GM19463 (cell line): Measurements from ENCODE around the gene STPG1.

Experiments used
- ATAC-seq: cut with Tn5 transposase; IDR thresholded peaks from one replicate; pipeline ENCODE4 v1.9.1; 2021; ENCODE audit warnings: mild to moderate bottlenecking, moderate library complexity; ENCODE audit not compliant: unreplicated experiment

The STPG1 gene

GRCh38 chr1:24400065-24400464 lies 13.5 kb downstream of the STPG1 start:
- ATAC-seq = no peak

- no peak for ATAC-seq
Measured at GRCh38 chr1:24393892-24394291, 19.7 kb downstream of the STPG1 start.

- ATAC-seq = no peak
Measured at GRCh38 chr1:24392982-24393650, 20.5 kb downstream of the STPG1 start.

- no peak for ATAC-seq
Measured at GRCh38 chr1:24392604-24392946, 21.0 kb downstream of the STPG1 start.

DNA sequence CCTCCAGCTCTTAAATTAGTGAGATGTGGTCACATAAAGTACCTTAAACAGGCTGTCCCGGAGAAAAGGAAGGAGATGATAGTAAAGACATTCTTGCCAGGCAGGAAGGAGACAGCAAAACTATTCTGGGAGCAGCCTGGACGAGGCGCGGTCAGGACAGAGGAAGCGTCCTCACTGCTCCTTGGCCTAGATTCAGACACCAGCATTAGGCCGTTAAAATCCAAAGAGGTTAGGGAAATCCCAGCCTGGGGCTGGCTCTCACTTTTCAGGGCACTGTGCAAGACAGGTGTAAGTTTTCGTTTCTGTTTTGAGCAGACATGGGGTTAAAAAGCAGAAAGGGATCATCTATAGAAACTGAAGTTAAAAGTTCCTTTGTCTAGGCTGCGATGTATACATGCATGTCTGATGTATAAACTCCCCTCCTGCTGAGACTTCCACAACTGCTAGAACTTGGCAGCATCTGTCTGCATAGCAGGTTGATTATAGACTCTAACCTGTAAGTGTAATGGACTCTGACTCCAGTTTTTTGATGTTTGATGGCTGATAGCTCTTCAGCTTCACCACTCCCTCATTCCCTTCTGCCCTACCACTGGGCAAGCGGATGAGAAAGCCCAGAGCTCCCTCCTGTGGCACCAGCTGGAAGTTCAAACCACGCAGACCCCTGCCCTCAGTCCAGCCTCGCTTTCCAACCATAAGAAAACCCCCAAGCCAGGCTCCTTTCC lies 21.5 kb downstream of the STPG1 start:
- peak; percentile 77 for ATAC-seq

DNA sequence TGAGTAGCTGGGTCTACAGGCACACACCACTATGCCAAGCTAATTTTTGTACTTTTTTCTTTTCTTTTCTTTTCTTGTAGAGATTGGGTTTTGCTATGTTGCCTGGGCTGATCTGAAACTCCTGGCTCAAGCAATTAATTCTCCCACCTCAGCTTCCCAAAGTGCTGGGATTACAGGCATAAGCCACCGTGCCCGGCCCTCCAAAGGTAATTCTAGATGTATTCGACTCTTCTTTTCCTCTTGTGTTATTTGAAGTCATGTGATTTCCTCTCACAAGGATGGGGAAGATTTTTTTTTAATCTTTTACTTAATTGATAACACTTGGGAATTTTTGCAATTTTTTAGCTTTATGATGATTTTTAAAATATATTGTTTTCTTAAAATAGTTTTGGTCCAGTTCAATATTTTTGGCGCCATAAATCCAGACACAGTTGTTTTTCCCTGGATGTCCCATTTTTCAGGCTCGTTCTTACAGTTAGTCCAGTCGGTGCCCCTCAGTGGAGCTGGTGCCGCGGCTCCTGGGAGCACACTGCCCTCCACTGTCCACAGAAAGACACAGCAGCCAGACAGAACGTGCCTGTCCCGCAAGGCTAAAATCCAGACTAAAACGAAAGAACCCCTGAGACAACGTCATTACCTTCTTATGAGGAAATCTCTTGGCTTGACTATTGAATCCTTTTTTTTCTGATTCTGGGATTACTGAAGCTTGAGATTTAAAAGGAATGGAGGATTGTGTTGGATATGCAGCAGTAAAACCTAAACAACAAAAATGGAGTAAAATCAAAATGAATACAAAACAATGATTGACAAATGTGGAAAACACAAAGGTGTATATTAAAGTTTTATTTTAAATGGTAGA lies 22.4 kb downstream of the STPG1 start:
- no peak for ATAC-seq

DNA sequence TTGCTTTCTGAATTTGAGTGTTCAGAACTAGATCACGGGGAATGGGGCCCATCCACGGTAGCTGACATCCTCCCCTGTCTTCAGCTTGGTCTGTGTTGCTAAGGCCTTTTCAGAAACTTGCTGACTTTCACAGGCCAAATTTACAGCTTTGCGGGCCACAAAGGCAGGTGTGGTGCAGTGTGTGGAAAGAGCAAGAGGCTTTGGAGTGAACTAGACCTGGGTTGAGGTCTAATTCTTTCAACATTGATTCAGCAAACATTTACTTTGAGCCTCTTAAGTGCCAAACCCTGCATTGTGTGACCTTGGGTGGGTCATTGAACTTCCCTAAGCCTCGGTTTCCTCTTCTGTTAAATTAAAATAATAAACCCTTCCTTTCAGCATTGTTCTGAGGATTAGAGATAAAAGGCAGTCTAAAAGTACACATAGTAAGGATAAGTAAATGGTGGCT lies 24.3 kb downstream of the STPG1 start:
- ATAC-seq = no peak

GRCh38 chr1:24388331-24388885 lies 25.2 kb downstream of the STPG1 start:
- no peak for ATAC-seq

- ATAC-seq = no peak
Measured at GRCh38 chr1:24387636-24388175, 25.9 kb downstream of the STPG1 start.

DNA sequence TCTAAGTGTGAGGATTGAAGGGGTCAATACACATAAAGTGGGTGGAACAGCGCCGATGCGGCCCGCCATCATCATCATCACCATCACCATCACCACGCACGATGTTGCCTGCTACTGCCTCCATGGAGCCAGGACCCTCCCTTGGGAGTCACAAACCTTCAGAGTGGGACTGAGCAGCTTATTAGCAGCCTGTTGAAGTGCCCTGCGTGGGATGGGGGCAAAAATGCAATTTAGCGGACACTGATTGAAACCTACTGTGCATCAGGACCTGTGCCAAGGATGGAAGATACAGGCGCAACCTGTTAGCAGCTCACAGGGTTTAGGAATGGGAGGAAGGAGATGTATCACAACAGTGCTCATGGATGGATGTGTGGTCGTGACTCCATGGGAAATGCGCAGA lies 26.7 kb downstream of the STPG1 start:
- ATAC-seq = no peak

DNA sequence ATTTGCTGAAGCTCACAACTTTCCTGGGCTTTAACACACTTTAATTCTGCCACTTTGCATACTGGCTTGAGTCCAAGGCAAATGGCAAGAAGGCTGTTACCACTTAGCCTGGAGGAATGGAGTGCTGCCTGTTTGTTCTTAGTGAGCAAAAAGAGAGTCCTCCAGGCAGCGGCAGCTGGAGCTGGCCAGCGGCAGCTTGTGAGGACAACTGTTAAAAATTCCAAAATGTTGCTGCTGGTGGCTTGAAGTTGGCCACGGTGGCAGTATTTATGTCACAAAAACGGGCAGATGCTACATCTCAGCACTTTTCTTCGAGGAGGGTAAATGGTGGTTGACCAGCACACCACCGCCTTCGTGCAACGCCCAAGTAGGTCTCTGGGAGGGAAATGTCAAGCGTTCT lies 27.3 kb downstream of the STPG1 start:
- no peak for ATAC-seq

DNA sequence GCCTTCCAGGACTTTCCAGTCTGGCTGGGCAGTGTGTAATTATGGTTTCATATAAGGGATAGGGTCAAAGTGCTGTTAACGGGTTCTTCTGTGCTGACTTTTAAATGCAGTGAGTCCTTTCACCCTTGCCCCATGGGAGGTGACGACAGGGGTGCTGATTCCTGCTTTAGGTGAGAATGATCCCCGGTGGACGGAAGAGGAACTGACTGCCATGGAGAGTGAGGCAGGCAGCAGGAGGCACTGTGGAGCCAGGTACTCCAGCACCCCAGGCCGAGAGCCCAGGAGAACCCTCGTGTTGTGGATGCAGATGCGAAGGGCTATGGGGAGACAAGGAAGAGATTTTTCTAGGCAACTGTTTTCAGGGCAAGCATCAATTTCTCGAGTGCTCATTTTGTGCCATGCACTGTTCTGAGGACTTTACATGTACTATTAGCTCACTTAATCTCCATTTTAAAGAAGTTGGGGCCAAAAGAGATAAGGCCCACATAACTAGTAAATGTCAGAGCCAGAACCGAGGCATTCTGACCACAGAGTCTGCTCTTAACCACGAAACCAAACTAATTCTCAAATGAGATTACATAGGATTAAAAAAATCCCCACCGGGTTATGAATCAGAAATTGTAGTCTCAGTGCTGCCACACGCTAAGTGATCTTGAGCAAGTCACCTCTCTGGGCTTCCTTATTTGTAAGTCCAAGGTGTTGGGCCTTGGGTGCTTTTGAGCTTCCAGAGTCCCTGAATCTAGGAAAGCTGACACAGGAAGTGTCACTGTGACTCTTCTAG lies 28.2 kb downstream of the STPG1 start:
- ATAC-seq = no peak

DNA sequence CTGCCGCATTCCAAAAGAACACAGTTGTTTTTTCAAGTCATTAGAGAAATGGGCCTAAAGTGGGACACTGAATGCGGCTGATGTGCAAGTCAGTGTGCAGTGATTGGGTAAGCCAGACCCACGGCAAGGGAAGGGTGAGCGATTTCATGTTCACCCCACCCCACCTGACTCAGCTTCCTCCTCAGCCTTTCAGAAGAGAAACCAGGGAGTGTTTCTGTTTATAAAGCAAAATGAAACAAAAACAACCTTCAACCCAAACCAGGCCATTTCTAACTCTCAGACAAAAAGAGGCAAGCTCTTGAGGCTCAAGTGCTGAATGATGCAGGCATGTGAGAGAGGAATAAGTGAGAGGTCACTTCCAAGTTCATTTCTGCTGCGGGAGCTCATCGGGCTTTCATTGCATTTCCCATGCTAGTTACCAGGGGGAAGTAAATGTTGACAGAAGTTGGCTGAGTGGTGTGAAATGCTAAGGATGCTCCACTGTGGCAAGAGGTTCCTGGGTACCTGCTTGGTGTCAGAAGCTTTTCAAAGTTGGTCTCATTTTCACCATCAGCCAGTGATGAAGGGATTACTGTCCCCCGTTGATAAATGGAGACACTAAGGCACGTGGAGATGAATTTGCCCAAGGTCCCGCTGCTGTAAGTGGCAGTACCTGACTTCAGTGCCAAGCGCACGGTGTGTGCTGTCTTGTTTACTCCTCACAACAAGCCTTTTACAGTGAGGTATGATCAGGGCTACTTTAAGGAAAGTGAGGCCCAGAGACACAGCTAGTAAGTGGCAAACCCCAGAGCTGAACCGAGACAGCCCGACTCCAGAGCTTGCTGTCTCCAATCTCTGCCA lies 29.1 kb downstream of the STPG1 start:
- peak; percentile 71 for ATAC-seq

GRCh38 chr1:24383381-24383940 lies 30.1 kb downstream of the STPG1 start:
- ATAC-seq = no peak

DNA sequence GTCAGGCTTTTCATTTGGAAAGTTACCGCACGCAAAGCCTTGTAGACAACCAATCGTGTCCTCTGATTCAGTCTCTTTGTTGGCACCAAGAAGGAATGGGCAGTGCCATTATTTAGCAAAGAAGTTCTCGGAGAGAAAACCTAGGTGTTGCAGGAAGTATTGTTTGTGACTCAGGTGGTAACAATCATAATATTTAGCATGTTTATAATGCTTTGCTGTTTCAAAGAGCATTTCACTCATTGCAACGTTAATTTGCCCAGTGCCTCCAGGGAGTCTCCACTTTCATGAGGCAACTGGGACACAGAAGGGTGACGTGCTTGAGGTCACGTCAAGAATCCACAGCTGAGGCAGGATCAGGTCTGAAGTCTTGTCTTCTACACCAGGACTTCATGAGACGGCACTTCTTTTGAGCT lies 31.4 kb downstream of the STPG1 start:
- no peak for ATAC-seq

DNA sequence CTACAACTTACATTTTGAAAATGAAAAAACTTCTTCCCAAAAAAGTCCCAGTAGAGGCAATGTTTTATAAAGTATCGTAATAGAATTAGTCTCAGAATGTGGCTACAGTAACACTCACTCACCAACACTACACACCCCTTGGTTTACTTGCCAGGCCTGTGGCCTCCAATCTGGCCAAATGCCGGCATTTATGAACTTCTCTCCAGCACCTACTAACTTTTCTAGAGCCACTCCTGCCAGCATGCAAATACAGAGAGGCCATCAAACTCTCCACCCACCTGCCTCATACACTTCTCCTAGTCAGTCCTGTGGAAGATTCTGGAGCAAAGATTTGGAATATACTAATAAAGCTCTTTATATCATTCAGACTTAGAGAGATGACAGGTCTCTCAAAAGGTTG lies 32.3 kb downstream of the STPG1 start:
- ATAC-seq = no peak

DNA sequence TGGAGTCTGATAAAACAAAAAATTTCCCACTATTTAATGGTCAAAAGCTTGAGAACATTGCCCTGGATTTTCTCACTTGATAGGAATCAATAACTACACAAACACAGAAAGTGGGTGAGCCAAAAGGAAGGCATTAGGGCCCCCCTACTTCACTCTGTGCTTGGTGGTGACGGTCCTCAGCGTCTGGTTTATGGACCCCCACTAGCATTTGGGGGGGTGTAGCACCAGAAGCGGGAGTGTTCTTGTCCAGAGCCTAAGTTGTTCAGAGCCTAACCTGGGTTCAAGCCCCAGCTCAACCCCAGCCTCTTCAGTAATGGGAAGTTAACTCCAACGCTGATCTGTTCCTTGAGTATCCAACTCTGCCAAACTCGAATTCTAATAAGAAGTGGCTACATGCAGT lies 33.1 kb downstream of the STPG1 start:
- no peak for ATAC-seq

DNA sequence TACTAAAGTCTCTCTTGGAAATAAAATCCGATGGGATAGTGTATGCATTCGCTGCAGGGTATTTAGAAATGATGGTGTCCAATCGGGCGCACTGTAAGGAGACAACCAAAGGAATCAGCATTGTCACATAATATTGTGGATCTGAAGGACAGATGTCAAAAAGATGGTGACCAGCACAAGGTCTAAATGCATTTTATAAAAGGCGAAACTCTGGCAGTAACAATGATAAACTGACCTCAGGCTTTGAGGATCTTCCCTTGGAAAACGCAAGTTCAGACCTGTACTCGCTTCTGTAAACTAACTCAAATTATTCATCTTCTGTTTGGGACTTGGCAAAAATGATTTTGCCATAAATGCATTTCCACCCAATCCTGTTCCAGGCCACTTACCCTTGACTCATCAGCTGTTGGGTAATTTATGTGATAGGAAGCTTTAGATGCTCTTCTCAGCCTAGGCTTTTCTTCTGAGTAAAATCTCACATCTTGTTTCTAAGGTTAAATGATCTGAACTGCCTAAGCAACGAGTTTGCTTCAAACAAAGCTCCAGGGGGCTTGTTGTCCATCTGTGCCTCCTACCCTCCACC lies 33.8 kb downstream of the STPG1 start:
- ATAC-seq = no peak
